Middle frontal gyrus (tissue), 1 donor: ENCODE data around the gene TIGD4.

Experiments
- DNase-seq: peaks from one replicate; pipeline ENCODE4 v3.0.0-alpha.2; 2015; ENCODE audit warnings: low spot score; ENCODE audit errors: extremely low spot score

Gene TIGD4

GRCh38 chr4:152727784-152728183, 51.7 kb downstream of the TIGD4 start:
- DNase-seq: no peak

GRCh38 chr4:152724494-152724893, 55.0 kb downstream of the TIGD4 start:
- DNase-seq: no peak

GRCh38 chr4:152723236-152723635, 56.3 kb downstream of the TIGD4 start:
- no peak for DNase-seq

GRCh38 chr4:152719801-152720556, 59.6 kb downstream of the TIGD4 start:
- no peak for DNase-seq
